A549 (cell line): ENCODE measurements around the gene PTPRA. TPM values are rescaled to one million over a fixed set of nuclear protein-coding genes. Genes with fewer than 3 reads are reported as not detected.

ENCODE experiments used
- ATAC-seq, 2 experiments: fragments of 200-7000 bp in 1 of 2; fragments of >200 bp in 1 of 2; cut with Nextera tagmentation in 1 of 2; cut with Tn5 transposase in 1 of 2; 3 replicates each; pipeline versions ENCODE4 v1.8.0 to v1.9.1; 2018 to 2020; ENCODE audit warnings: mild to moderate bottlenecking in 1 of 2, moderate library complexity in 1 of 2
- CTCF ChIA-PET: fragments of 300-600 bp; sonication (Branson Sonifier 250); formaldehyde crosslinking; extraction: SDS; loops from one replicate; lab custom pipeline; 2021; ENCODE audit warnings: antibody characterized with exemption, inconsistent platforms; lab: Yijun Ruan, JAX
- POLR2A ChIA-PET: fragments of 350-600 bp; formaldehyde crosslinking; extraction: SDS; loops from one replicate; lab custom pipeline; 2021; ENCODE audit warnings: antibody characterized with exemption, inconsistent platforms; lab: Yijun Ruan, JAX
- DNase-seq, 2 experiments: peaks; one replicate each; pipeline versions ENCODE4 v3.0.0 to v3.0.0-alpha.2; 2011 to 2016; ENCODE audit warnings: low read depth in 1 of 2, low spot score in 1 of 2
- FAIRE-seq: peaks from 2 replicates; lab custom pipeline; 2011; peaks lifted over from hg19 to GRCh38; lab: Jason Lieb, UNC
- H3K27ac ChIP-seq, 2 experiments: fragments of >200 bp; sonication (Bioruptor Twin); formaldehyde crosslinking; 3 replicates each; pipeline ENCODE4 v1.5.1; 2016 to 2017
- H3K4me1 ChIP-seq: fragments of >200 bp; sonication (Bioruptor Twin); formaldehyde crosslinking; 3 replicates; pipeline ENCODE4 v1.6.1; 2016
- H3K4me2 ChIP-seq: fragments of >200 bp; sonication (Bioruptor Twin); formaldehyde crosslinking; 3 replicates; pipeline ENCODE4 v1.6.1; 2016
- H3K4me3 ChIP-seq: fragments of >200 bp; sonication (Bioruptor Twin); formaldehyde crosslinking; 3 replicates; pipeline ENCODE4 v1.5.1; 2016
- H3K9me3 ChIP-seq: fragments of >200 bp; sonication (Bioruptor Twin); formaldehyde crosslinking; 3 replicates; pipeline ENCODE4 v1.6.1; 2016
- CHD2 ChIP-seq: fragments of 150-350 bp; IDR thresholded peaks from 2 replicates; pipeline ENCODE4 v1.6.1; 2014; ENCODE audit warnings: low read length; ENCODE audit not compliant: partially characterized antibody
- EP300 ChIP-seq, 2 experiments: fragments of >200 bp; sonication (Bioruptor Twin); formaldehyde crosslinking; IDR thresholded peaks; 2 replicates in 1 of 2; 3 replicates in 1 of 2; pipeline ENCODE4 v1.6.1; 2016 to 2017
- ESRRA ChIP-seq: fragments of 150-350 bp; IDR thresholded peaks from 2 replicates; pipeline ENCODE4 v1.6.1; 2014; ENCODE audit warnings: mild to moderate bottlenecking, low read length, borderline replicate concordance
- HDAC2 ChIP-seq: fragments of 200-600 bp; sonication (generic); IDR thresholded peaks from 2 replicates; pipeline ENCODE4 v1.6.1; 2016
- HEYL ChIP-seq: fragments of 250-450 bp; sonication (Bioruptor Pico); IDR thresholded peaks from 2 replicates; pipeline ENCODE4 v1.8.0; 2021; ENCODE audit warnings: mild to moderate bottlenecking, moderate library complexity
- HOXB5 ChIP-seq: fragments of 250-450 bp; sonication (Bioruptor Pico); IDR thresholded peaks from 2 replicates; pipeline ENCODE4 v1.5.0; 2020; ENCODE audit warnings: mild to moderate bottlenecking, moderate library complexity
- JUN ChIP-seq, 2 experiments: fragments of >200 bp; sonication (Bioruptor Twin); formaldehyde crosslinking; IDR thresholded peaks; 2 replicates in 1 of 2; 3 replicates in 1 of 2; pipeline ENCODE4 v1.6.1; 2016 to 2017
- KDM1A ChIP-seq: fragments of 200-600 bp; sonication (generic); IDR thresholded peaks from 2 replicates; pipeline ENCODE4 v1.6.1; 2016; ENCODE audit warnings: low read depth, mild to moderate bottlenecking
- KDM5A ChIP-seq: fragments of 200-600 bp; sonication (generic); IDR thresholded peaks from 2 replicates; pipeline ENCODE4 v1.6.1; 2016; ENCODE audit warnings: antibody characterized with exemption, mild to moderate bottlenecking
- MAZ ChIP-seq: fragments of 150-350 bp; IDR thresholded peaks from 2 replicates; pipeline ENCODE4 v1.6.1; 2014; ENCODE audit warnings: antibody characterized with exemption, low read depth, low read length, borderline replicate concordance
- NPAS2 ChIP-seq: fragments of 250-450 bp; sonication (Bioruptor Pico); IDR thresholded peaks from 2 replicates; pipeline ENCODE4 v1.8.0; 2022; ENCODE audit warnings: mild to moderate bottlenecking, moderate library complexity, borderline replicate concordance
- RAD21 ChIP-seq, 2 experiments: fragments of >200 bp in 1 of 2; sonication (Bioruptor Twin) in 1 of 2; formaldehyde crosslinking in 1 of 2; IDR thresholded peaks in 1 of 2; conservative IDR thresholded peaks in 1 of 2; 2 replicates in 1 of 2; 3 replicates in 1 of 2; pipeline ENCODE4 v1.6.1; 2012 to 2018; ENCODE audit warnings: inconsistent platforms in 1 of 2
- RARB ChIP-seq: fragments of 250-450 bp; sonication (Bioruptor Pico); IDR thresholded peaks from 2 replicates; pipeline ENCODE4 v1.8.0; 2021; ENCODE audit warnings: mild to moderate bottlenecking, moderate library complexity
- SREBF2 ChIP-seq: fragments of 450-650 bp; IDR thresholded peaks from 2 replicates; pipeline ENCODE4 v1.6.1; 2014; ENCODE audit warnings: mild to moderate bottlenecking, moderate library complexity
- TP53 ChIP-seq: fragments of 250-450 bp; sonication (Bioruptor Pico); IDR thresholded peaks from 2 replicates; pipeline ENCODE4 v1.5.0; 2021; ENCODE audit warnings: mild to moderate bottlenecking, moderate library complexity
- ZSCAN20 ChIP-seq: fragments of 250-450 bp; sonication (Bioruptor Pico); IDR thresholded peaks from 2 replicates; pipeline ENCODE4 v1.8.0; 2022; ENCODE audit warnings: mild to moderate bottlenecking, moderate library complexity
- WGBS: methylation state at CpG from one replicate; pipeline ENCODE4 v1.1.6; 2017; ENCODE audit errors: missing lambda C conversion rate; 5-methylcytosine and 5-hydroxymethylcytosine counted together
- polyA plus RNA-seq, 4 experiments: library from polyadenylated mRNA; depleted of rRNA in 3 of 4; stranded (reverse); fragments of >200 nt; fragmentation: RNase III in 1 of 4; extraction: RNeasy Plus Mini Kit Qiagen cat#74134 plus additional on column Dnase treatment in 1 of 4; gene quantifications; 2 replicates in 3 of 4; 3 replicates in 1 of 4; pipeline ENCODE4 v1.2.3, GENCODE V29; 2011 to 2017
- TF ChIP-seq, protein P1 (sequence below): IDR thresholded peaks from 2 replicates; pipeline ENCODE4 v1.6.1; 2012
- TF ChIP-seq, protein P2 (sequence below): IDR thresholded peaks from 2 replicates; pipeline ENCODE4 v1.6.1; 2012
- TF ChIP-seq, protein P3 (sequence below): fragments of >200 bp; sonication (Bioruptor Twin); formaldehyde crosslinking; IDR thresholded peaks from 3 replicates; pipeline ENCODE4 v1.5.1; 2016
- TF ChIP-seq, protein P4 (sequence below): fragments of 200-600 bp; sonication (generic); IDR thresholded peaks from 2 replicates; pipeline ENCODE4 v1.6.1; 2016; ENCODE audit warnings: antibody characterized with exemption, mild to moderate bottlenecking, moderate library complexity
- TF ChIP-seq, protein P5 (sequence below): fragments of >200 bp; sonication (Bioruptor Twin); formaldehyde crosslinking; IDR thresholded peaks from 2 replicates; pipeline ENCODE4 v1.6.1; 2016
- TF ChIP-seq, protein P6 (sequence below): fragments of 450-650 bp; IDR thresholded peaks from 2 replicates; pipeline ENCODE4 v1.6.1; 2014; ENCODE audit warnings: antibody characterized with exemption

The PTPRA gene
- polyA plus RNA-seq, 2 of the 4 experiments (the other 2 are of a cell fraction), result 29.2 to 83.2 TPM

DNA sequence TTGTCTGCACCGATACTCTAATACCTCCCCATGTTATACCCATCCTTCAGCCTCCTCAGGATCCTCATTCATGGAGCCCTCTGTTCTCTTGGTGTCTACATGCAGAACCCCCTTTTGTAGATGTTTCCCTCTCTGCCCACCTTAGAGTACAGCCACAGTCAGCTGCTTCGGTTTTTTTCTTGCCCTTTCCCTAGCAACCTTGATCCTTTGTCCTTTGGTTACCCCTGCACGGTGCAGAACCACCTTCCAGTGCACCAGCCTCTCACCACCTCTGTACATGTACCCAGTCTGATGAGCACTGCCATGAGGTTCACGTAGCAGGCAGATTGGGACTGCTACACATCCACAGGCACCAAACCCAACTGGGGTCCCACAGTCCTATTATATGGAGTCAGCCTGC lies 25.5 kb upstream of the PTPRA start:
- FAIRE-seq, result no peak
- no peaks in the 10 kb centered on the region for H3K4me1 ChIP-seq
- POLR2A ChIA-PET, result no interaction called here

DNA sequence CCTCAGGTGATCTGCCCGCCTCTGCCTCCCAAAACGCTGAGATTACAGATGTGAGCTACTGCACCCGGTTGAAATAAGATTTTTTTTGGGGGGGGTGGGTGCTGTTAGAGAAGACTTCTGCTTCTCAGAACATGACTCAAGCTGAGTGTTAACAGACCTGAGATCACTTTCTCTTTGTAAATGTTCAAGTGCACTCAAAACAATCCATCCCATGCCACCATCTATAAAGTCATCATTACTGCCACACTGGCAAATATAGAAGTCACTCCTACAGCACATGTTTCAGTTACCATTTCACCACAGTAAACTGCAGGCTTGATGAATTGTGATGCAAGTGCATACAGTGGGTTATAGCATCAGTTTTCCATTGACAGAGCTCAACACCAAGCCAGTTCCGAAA lies 23.8 kb upstream of the PTPRA start:
- DNase-seq (no peak), ATAC-seq (no peak), FAIRE-seq (no peak)
- no peaks in the 10 kb centered on the region for H3K9me3 ChIP-seq
- 85% methylated on average over 4 of the region's 4 CpGs for WGBS
- POLR2A ChIA-PET, result no interaction called here
- no peak overlapping the region for H3K4me3 ChIP-seq
- H3K27ac ChIP-seq, result no peak overlapping the region
- H3K4me2 ChIP-seq, result no peak overlapping the region
- CTCF ChIA-PET, result interaction anchor here (0.6 to 14.2 kb wide), 10 partner anchors 9 to 545 kb away, joined by 3 to 170 read pairs (median 5); partner anchors contain the start of genes C20orf141, PCED1A, PTPRA and VPS16
- TF ChIP-seq EP300 (IDR thresholded peaks at IDR 0.05) (no peak), KDM1A (no peak), KDM5A (no peak), RARB (CRISPR knock-in tag) (no peak), TP53 (CRISPR knock-in tag) (no peak), MAZ (no peak), HOXB5 (no peak), HDAC2 (no peak)
- TF ChIP-seq, protein P1, sequence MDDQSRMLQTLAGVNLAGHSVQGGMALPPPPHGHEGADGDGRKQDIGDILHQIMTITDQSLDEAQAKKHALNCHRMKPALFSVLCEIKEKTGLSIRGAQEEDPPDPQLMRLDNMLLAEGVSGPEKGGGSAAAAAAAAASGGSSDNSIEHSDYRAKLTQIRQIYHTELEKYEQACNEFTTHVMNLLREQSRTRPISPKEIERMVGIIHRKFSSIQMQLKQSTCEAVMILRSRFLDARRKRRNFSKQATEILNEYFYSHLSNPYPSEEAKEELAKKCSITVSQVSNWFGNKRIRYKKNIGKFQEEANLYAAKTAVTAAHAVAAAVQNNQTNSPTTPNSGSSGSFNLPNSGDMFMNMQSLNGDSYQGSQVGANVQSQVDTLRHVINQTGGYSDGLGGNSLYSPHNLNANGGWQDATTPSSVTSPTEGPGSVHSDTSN, result no peak
- no peaks in the 10 kb centered on the region for H3K4me1 ChIP-seq

More for the DNA sequence above, 25.5 kb upstream of the PTPRA start:
- no peak for TF ChIP-seq HEYL
- TF ChIP-seq, protein P2, sequence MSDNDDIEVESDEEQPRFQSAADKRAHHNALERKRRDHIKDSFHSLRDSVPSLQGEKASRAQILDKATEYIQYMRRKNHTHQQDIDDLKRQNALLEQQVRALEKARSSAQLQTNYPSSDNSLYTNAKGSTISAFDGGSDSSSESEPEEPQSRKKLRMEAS, result no peak
- TF ChIP-seq, protein P3, sequence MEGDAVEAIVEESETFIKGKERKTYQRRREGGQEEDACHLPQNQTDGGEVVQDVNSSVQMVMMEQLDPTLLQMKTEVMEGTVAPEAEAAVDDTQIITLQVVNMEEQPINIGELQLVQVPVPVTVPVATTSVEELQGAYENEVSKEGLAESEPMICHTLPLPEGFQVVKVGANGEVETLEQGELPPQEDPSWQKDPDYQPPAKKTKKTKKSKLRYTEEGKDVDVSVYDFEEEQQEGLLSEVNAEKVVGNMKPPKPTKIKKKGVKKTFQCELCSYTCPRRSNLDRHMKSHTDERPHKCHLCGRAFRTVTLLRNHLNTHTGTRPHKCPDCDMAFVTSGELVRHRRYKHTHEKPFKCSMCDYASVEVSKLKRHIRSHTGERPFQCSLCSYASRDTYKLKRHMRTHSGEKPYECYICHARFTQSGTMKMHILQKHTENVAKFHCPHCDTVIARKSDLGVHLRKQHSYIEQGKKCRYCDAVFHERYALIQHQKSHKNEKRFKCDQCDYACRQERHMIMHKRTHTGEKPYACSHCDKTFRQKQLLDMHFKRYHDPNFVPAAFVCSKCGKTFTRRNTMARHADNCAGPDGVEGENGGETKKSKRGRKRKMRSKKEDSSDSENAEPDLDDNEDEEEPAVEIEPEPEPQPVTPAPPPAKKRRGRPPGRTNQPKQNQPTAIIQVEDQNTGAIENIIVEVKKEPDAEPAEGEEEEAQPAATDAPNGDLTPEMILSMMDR, result no peak
- TF ChIP-seq RAD21 (conservative IDR thresholded peaks at IDR 0.05 in 1 of 2, IDR thresholded peaks at IDR 0.05 in 1 of 2), result no peak
- no peak for DNase-seq
- Histone ChIP-seq H3K4me2 (no peak overlapping the region), H3K9me3 (no peaks in the 10 kb centered on the region), H3K4me3 (no peak overlapping the region), H3K27ac (no peak overlapping the region)
- CTCF ChIA-PET, result interaction anchor here (14.2 kb wide), 1 partner anchor 94 kb away, joined by 170 read pairs; no protein-coding TSS in a partner anchor
- 89% methylated on average over 4 of the region's 4 CpGs for WGBS
- ATAC-seq, result no peak

DNA sequence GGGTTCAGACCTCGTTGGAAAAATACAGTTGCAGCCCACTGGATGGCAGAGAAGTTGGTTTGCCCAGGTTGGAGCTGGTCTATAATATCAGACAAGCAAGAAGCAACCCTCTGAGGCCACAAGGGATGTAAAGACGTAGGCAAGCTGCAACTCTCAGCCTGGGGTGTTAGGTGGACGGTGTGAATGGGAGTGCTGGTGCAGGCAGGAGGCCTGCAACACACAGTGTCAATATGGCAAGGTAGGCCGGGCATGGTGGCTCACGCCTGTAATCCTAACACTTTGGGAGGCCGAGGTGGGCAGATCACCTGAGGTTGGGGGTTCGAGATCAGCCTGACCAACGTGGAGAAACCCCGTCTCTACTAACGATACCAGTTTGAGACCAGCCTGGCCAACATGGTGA lies 22.2 kb upstream of the PTPRA start:
- Histone ChIP-seq H3K4me2 (no peak overlapping the region), H3K9me3 (no peaks in the 10 kb centered on the region), H3K4me1 (no peaks in the 10 kb centered on the region), H3K27ac (no peak overlapping the region), H3K4me3 (no peak overlapping the region)
- POLR2A ChIA-PET, result no interaction called here
- CTCF ChIA-PET, result interaction anchor here (0.8 to 14.2 kb wide), 26 partner anchors 11 to 200 kb away, joined by 3 to 170 read pairs (median 6); partner anchors contain the start of genes PCED1A and VPS16
- TF ChIP-seq, protein P4, sequence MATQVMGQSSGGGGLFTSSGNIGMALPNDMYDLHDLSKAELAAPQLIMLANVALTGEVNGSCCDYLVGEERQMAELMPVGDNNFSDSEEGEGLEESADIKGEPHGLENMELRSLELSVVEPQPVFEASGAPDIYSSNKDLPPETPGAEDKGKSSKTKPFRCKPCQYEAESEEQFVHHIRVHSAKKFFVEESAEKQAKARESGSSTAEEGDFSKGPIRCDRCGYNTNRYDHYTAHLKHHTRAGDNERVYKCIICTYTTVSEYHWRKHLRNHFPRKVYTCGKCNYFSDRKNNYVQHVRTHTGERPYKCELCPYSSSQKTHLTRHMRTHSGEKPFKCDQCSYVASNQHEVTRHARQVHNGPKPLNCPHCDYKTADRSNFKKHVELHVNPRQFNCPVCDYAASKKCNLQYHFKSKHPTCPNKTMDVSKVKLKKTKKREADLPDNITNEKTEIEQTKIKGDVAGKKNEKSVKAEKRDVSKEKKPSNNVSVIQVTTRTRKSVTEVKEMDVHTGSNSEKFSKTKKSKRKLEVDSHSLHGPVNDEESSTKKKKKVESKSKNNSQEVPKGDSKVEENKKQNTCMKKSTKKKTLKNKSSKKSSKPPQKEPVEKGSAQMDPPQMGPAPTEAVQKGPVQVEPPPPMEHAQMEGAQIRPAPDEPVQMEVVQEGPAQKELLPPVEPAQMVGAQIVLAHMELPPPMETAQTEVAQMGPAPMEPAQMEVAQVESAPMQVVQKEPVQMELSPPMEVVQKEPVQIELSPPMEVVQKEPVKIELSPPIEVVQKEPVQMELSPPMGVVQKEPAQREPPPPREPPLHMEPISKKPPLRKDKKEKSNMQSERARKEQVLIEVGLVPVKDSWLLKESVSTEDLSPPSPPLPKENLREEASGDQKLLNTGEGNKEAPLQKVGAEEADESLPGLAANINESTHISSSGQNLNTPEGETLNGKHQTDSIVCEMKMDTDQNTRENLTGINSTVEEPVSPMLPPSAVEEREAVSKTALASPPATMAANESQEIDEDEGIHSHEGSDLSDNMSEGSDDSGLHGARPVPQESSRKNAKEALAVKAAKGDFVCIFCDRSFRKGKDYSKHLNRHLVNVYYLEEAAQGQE, result no peak
- TF ChIP-seq SREBF2 (no peak), NPAS2 (no peak), ESRRA (no peak), CHD2 (no peak), KDM5A (no peak), RARB (CRISPR knock-in tag) (no peak), HEYL (no peak), RAD21 (conservative IDR thresholded peaks at IDR 0.05 in 1 of 2, IDR thresholded peaks at IDR 0.05 in 1 of 2) (no peak), ZSCAN20 (no peak), JUN (IDR thresholded peaks at IDR 0.05) (no peak)
- TF ChIP-seq, protein P5, sequence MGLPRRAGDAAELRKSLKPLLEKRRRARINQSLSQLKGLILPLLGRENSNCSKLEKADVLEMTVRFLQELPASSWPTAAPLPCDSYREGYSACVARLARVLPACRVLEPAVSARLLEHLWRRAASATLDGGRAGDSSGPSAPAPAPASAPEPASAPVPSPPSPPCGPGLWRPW, result no peak
- TF ChIP-seq, protein P2, result no peak
- TF ChIP-seq, protein P6, sequence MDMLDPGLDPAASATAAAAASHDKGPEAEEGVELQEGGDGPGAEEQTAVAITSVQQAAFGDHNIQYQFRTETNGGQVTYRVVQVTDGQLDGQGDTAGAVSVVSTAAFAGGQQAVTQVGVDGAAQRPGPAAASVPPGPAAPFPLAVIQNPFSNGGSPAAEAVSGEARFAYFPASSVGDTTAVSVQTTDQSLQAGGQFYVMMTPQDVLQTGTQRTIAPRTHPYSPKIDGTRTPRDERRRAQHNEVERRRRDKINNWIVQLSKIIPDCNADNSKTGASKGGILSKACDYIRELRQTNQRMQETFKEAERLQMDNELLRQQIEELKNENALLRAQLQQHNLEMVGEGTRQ, result no peak
- ATAC-seq, result no peak
- 84% methylated on average over 10 of the region's 10 CpGs for WGBS
- no peak for FAIRE-seq
- no peak for DNase-seq
